OCI-LY3 (cell line): ENCODE results near the gene TECPR1.

ENCODE experiments used
- EZH2phosphoT487 ChIP-seq: fragments of 200-600 bp; shearing (Covaris generic); IDR thresholded peaks from 2 replicates; pipeline ENCODE4 v1.6.1; 2018; ENCODE audit warnings: antibody characterized with exemption, mixed run types, low read depth
- TF ChIP-seq, protein P1 (sequence below): fragments of 200-600, 300-600 bp; sonication (generic); IDR thresholded peaks from 2 replicates; pipeline ENCODE4 v1.5.1; 2014; ENCODE audit warnings: antibody characterized with exemption, low read length, low read depth

GRCh38 chr7:98185101-98185500 lies 66.9 kb downstream of the TECPR1 start:
- TF ChIP-seq, protein P1, sequence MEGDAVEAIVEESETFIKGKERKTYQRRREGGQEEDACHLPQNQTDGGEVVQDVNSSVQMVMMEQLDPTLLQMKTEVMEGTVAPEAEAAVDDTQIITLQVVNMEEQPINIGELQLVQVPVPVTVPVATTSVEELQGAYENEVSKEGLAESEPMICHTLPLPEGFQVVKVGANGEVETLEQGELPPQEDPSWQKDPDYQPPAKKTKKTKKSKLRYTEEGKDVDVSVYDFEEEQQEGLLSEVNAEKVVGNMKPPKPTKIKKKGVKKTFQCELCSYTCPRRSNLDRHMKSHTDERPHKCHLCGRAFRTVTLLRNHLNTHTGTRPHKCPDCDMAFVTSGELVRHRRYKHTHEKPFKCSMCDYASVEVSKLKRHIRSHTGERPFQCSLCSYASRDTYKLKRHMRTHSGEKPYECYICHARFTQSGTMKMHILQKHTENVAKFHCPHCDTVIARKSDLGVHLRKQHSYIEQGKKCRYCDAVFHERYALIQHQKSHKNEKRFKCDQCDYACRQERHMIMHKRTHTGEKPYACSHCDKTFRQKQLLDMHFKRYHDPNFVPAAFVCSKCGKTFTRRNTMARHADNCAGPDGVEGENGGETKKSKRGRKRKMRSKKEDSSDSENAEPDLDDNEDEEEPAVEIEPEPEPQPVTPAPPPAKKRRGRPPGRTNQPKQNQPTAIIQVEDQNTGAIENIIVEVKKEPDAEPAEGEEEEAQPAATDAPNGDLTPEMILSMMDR: no peak
- TF ChIP-seq EZH2phosphoT487: no peak
